Activated CD8-positive, alpha-beta memory T cell treated with anti-CD3 and anti-CD28 coated beads, Interleukin-2, amount 50 U/mL, for 1 hour (primary cell): ENCODE results near the gene PFKFB3.

Experiments used
- DNase-seq: peaks from one replicate; pipeline ENCODE4 v3.0.0-alpha.2; 2020; ENCODE audit errors: extremely low read depth

The PFKFB3 gene

DNA sequence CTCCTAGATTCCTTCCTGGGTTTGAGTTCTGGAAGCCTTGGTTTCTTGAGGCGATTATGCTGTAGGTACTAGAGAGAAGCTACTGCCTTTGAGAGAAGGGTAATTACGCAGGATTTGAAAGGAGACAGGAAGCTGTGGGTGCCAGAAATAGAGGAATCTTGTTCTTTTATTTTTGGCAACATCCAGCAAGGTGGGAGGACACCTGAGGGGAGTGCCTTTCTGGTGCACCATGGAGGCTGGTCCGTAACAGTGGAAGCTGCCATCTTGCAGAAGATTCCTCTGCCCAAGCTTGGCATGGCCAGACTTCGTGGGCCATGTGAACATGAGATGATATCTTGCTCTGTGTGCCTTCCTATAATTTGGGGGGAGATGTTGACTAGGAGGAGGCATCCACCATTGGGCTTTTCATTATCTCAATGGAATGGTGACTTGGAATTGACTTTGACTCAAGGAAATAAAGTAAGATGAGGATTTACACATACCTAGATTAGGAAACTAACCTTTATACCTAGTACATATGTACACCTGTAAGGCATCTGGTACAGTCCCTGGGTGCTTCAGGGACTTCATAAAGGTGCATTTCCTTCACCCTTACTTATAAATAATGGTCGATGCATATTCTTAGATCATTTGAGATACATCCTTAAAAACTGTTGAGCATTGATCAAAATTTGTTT lies 98.2 kb downstream of the PFKFB3 start:
- DNase-seq: no peak

DNA sequence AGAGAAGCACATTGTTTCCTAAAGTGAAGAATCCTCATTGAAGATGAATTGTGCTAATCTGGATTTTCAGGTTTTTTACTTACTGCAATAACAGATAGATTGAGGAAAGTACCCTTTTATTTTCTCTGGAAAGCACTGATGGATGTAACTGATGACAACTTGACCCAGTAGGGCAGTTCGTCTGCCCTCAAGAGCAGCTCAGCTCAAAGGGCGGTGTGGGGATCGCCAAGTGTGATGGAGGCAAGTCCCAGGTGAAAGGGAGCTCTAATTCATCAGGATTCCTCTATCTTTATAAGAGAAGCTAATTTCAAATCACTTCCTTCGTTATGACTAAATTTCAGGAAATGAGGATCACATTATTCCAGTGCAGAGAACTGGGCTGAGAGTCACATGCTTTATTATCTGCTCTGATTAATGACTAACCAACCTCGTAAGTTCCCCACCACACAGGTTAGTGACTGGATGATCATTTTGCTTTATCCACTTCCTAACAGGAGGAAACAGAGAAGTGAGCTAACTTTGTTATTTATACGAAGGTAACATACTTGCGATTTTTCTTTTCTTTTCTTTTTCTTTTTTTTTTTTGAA lies 98.8 kb downstream of the PFKFB3 start:
- no peak for DNase-seq
